Prostate gland (tissue), 2 donors: Measurements from ENCODE around the gene SIRT5.

Source experiments
- CTCF ChIP-seq, 4 experiments: fragments of 200-600 bp in 2 of 4; fragments of 450-650 bp in 2 of 4; sonication (generic) in 2 of 4; IDR thresholded peaks; 1 replicate in 3 of 4; 2 replicates in 1 of 4; pipeline ENCODE4 v1.5.1; 2016 to 2019; ENCODE audit warnings: antibody characterized with exemption in 4 of 4, mild to moderate bottlenecking in 2 of 4, moderate library complexity in 2 of 4
- POLR2AphosphoS5 ChIP-seq: sonication (generic); formaldehyde crosslinking; IDR thresholded peaks from one replicate; pipeline ENCODE4 v1.6.1; 2017; ENCODE audit warnings: antibody characterized with exemption

- TF ChIP-seq CTCF (IDR thresholded peaks at IDR 0.05) (no peak), POLR2AphosphoS5 (no peak)
Measured at GRCh38 chr6:13614126-13614925, 39.9 kb downstream of the SIRT5 start.
